Measurements from ENCODE around the gene TBX15. TPM values are rescaled to one million over a fixed set of nuclear protein-coding genes. Genes with fewer than 3 reads are reported as not detected.

TBX15 gene
- total and polyA plus RNA-seq, 11 donors = 0.19 to 1.8 (median 0.63) TPM

- no peak for ATAC-seq
- Histone ChIP-seq H3K4me1 (peaks cover 0 to 7% (median 0%) of the 10 kb centered on the region in 12 donors), H3K9me3 (peaks cover 0 to 4% (median 0%) of the 10 kb centered on the region in 12 donors), H3K27ac (no peak overlapping the region), H3K4me3 (no peak overlapping the region), H3K36me3 (no peaks in the 10 kb centered on the region), H3K27me3 (no peaks in the 10 kb centered on the region)
- DNase-seq = no peak
- 52 to 82% (median 78%) methylated on average over 1 of the region's 1 CpG for WGBS, 4 donors
- TF ChIP-seq POLR2A (IDR thresholded peaks at IDR 0.05) = no peak
- intact Hi-C loops (cut with DNase I) = no loop called here
Observed at GRCh38 chr1:118905671-118906070, 82.5 kb downstream of the TBX15 start.

- Histone ChIP-seq H3K27me3 (no peaks in the 10 kb centered on the region), H3K4me1 (peaks cover 0 to 7% (median 0%) of the 10 kb centered on the region in 12 donors), H3K36me3 (no peaks in the 10 kb centered on the region), H3K27ac (no peak overlapping the region), H3K4me3 (no peak overlapping the region), H3K9me3 (peaks cover 0 to 4% (median 0%) of the 10 kb centered on the region in 12 donors)
- 52 to 62% (median 58%) methylated on average over 6 of the region's 6 CpGs for WGBS, 4 donors
- intact Hi-C loops (cut with DNase I) = no loop called here
- DNase-seq (peak in 1 of 5 donors; percentile 22), ATAC-seq (peak in 2 of 4 donors; percentile 26 to 76)
- TF ChIP-seq POLR2A (IDR thresholded peaks at IDR 0.05) (no peak), CTCF (IDR thresholded peaks at IDR 0.05) (no peak)
Observed at GRCh38 chr1:118905196-118905595, 82.9 kb downstream of the TBX15 start.

- H3K27me3 ChIP-seq = no peaks in the 10 kb centered on the region
- intact Hi-C loops (cut with DNase I) = no loop called here
- H3K27ac ChIP-seq = no peak overlapping the region
- H3K36me3 ChIP-seq = no peaks in the 10 kb centered on the region
- peaks cover 0 to 4% (median 0%) of the 10 kb centered on the region in 12 donors for H3K9me3 ChIP-seq
- 72 to 82% (median 78%) methylated on average over 6 of the region's 6 CpGs for WGBS, 4 donors
- H3K4me3 ChIP-seq = no peak overlapping the region
- DNase-seq (no peak), ATAC-seq (peak in 1 of 4 donors; percentile 55)
- H3K4me1 ChIP-seq = peaks cover 0 to 7% (median 0%) of the 10 kb centered on the region in 12 donors
- TF ChIP-seq CTCF (IDR thresholded peaks at IDR 0.05) (no peak), POLR2A (IDR thresholded peaks at IDR 0.05) (no peak)
Observed at GRCh38 chr1:118902711-118903191, 85.4 kb downstream of the TBX15 start.

- Histone ChIP-seq H3K27ac (no peak overlapping the region), H3K4me3 (no peak overlapping the region), H3K27me3 (no peaks in the 10 kb centered on the region), H3K4me1 (peaks cover 0 to 7% (median 0%) of the 10 kb centered on the region in 12 donors), H3K36me3 (no peaks in the 10 kb centered on the region), H3K9me3 (peaks cover 0 to 4% (median 0%) of the 10 kb centered on the region in 12 donors)
- TF ChIP-seq CTCF (IDR thresholded peaks at IDR 0.05) = no peak
- no peak for TF ChIP-seq POLR2A (IDR thresholded peaks at IDR 0.05)
- DNase-seq (no peak), ATAC-seq (no peak)
- intact Hi-C loops (cut with DNase I) = no loop called here
- WGBS, 4 donors = 83 to 96% (median 86%) methylated on average over 2 of the region's 2 CpGs
Observed at GRCh38 chr1:118902299-118902698, 85.8 kb downstream of the TBX15 start.
